ENCODE data around the gene EXO1.
"Not testable (repeated sequence)": the region's sequence is repeated elsewhere in the genome, so short reads cannot be mapped to it uniquely, and the experiment has no call there.

EXO1 gene

GRCh38 chr1:241847796-241848685 is at the start of gene EXO1:
EXO1 (plus strand) TSS chr1:241848204; CDS start chr1:241850426, 2,222 bp downstream.
- Histone ChIP-seq H3K4me1 (ENCODE audit: control insufficient read depth, insufficient read depth, low read length) (peaks cover 5% of the 10 kb centered on the region), H3K9ac (ENCODE audit: low read length) (peak within 1 kb of the TSS; percentile 68), H3K36me3 (ENCODE audit: control insufficient read depth, insufficient read depth, low read length) (no peaks in the 10 kb centered on the region), H3K9me3 (ENCODE audit: control insufficient read depth, low read length) (no peaks in the 10 kb centered on the region), H3K4me3 (ENCODE audit: low read length) (peak within 1 kb of the TSS; percentile 83), H3K27me3 (ENCODE audit: control insufficient read depth, insufficient read depth, low read length) (no peaks in the 10 kb centered on the region)

- H3K9ac ChIP-seq (ENCODE audit: low read length): no peak overlapping the region
- H3K27me3 ChIP-seq (ENCODE audit: control insufficient read depth, insufficient read depth, low read length): no peaks in the 10 kb centered on the region
- H3K4me3 ChIP-seq (ENCODE audit: low read length): no peak overlapping the region
- H3K9me3 ChIP-seq (ENCODE audit: control insufficient read depth, low read length): no peaks in the 10 kb centered on the region
- no peaks in the 10 kb centered on the region for H3K4me1 ChIP-seq (ENCODE audit: control insufficient read depth, insufficient read depth, low read length)
- no peaks in the 10 kb centered on the region for H3K36me3 ChIP-seq (ENCODE audit: control insufficient read depth, insufficient read depth, low read length)
Observed at GRCh38 chr1:241799416-241799815, 48.6 kb upstream of the EXO1 start.

GRCh38 chr1:241800640-241801039 is 47.4 kb upstream of the EXO1 start:
- no peaks in the 10 kb centered on the region for H3K9me3 ChIP-seq (ENCODE audit: control insufficient read depth, low read length)
- no peaks in the 10 kb centered on the region for H3K27me3 ChIP-seq (ENCODE audit: control insufficient read depth, insufficient read depth, low read length)
- H3K36me3 ChIP-seq (ENCODE audit: control insufficient read depth, insufficient read depth, low read length): no peaks in the 10 kb centered on the region
- H3K9ac ChIP-seq (ENCODE audit: low read length): no peak overlapping the region
- no peak overlapping the region for H3K4me3 ChIP-seq (ENCODE audit: low read length)
- no peaks in the 10 kb centered on the region for H3K4me1 ChIP-seq (ENCODE audit: control insufficient read depth, insufficient read depth, low read length)

GRCh38 chr1:241802863-241803262 is 45.1 kb upstream of the EXO1 start:
- no peak overlapping the region for H3K9ac ChIP-seq (ENCODE audit: low read length)
- H3K36me3 ChIP-seq (ENCODE audit: control insufficient read depth, insufficient read depth, low read length): no peaks in the 10 kb centered on the region
- no peaks in the 10 kb centered on the region for H3K9me3 ChIP-seq (ENCODE audit: control insufficient read depth, low read length)
- no peaks in the 10 kb centered on the region for H3K4me1 ChIP-seq (ENCODE audit: control insufficient read depth, insufficient read depth, low read length)
- no peaks in the 10 kb centered on the region for H3K27me3 ChIP-seq (ENCODE audit: control insufficient read depth, insufficient read depth, low read length)
- H3K4me3 ChIP-seq (ENCODE audit: low read length): no peak overlapping the region

- not testable (repeated sequence) for H3K4me3 ChIP-seq (ENCODE audit: low read length); H3K9me3 ChIP-seq (ENCODE audit: control insufficient read depth, low read length); H3K27me3 ChIP-seq (ENCODE audit: control insufficient read depth, insufficient read depth, low read length); H3K36me3 ChIP-seq (ENCODE audit: control insufficient read depth, insufficient read depth, low read length); H3K9ac ChIP-seq (ENCODE audit: low read length); H3K4me1 ChIP-seq (ENCODE audit: control insufficient read depth, insufficient read depth, low read length)
Observed at GRCh38 chr1:241804706-241805105, 43.3 kb upstream of the EXO1 start.

GRCh38 chr1:241808265-241808664 is 39.7 kb upstream of the EXO1 start:
- H3K27me3 ChIP-seq (ENCODE audit: control insufficient read depth, insufficient read depth, low read length): no peaks in the 10 kb centered on the region

GRCh38 chr1:241810769-241811405 is 37.1 kb upstream of the EXO1 start:
- H3K36me3 ChIP-seq (ENCODE audit: control insufficient read depth, insufficient read depth, low read length): no peaks in the 10 kb centered on the region
- no peak overlapping the region for H3K4me3 ChIP-seq (ENCODE audit: low read length)
- no peaks in the 10 kb centered on the region for H3K27me3 ChIP-seq (ENCODE audit: control insufficient read depth, insufficient read depth, low read length)
- no peak overlapping the region for H3K9ac ChIP-seq (ENCODE audit: low read length)
- no peaks in the 10 kb centered on the region for H3K4me1 ChIP-seq (ENCODE audit: control insufficient read depth, insufficient read depth, low read length)
- no peaks in the 10 kb centered on the region for H3K9me3 ChIP-seq (ENCODE audit: control insufficient read depth, low read length)

More at GRCh38 chr1:241808265-241808664, 39.7 kb upstream of the EXO1 start:
- Histone ChIP-seq H3K36me3 (ENCODE audit: control insufficient read depth, insufficient read depth, low read length) (no peaks in the 10 kb centered on the region), H3K4me3 (ENCODE audit: low read length) (no peak overlapping the region), H3K4me1 (ENCODE audit: control insufficient read depth, insufficient read depth, low read length) (no peaks in the 10 kb centered on the region), H3K9me3 (ENCODE audit: control insufficient read depth, low read length) (no peaks in the 10 kb centered on the region), H3K9ac (ENCODE audit: low read length) (no peak overlapping the region)

- Histone ChIP-seq H3K36me3 (ENCODE audit: control insufficient read depth, insufficient read depth, low read length) (no peaks in the 10 kb centered on the region), H3K9me3 (ENCODE audit: control insufficient read depth, low read length) (no peaks in the 10 kb centered on the region), H3K27me3 (ENCODE audit: control insufficient read depth, insufficient read depth, low read length) (no peaks in the 10 kb centered on the region), H3K4me1 (ENCODE audit: control insufficient read depth, insufficient read depth, low read length) (no peaks in the 10 kb centered on the region), H3K9ac (ENCODE audit: low read length) (no peak overlapping the region), H3K4me3 (ENCODE audit: low read length) (no peak overlapping the region)
Observed at GRCh38 chr1:241813768-241814320, 34.2 kb upstream of the EXO1 start.

- Histone ChIP-seq H3K9ac (ENCODE audit: low read length) (no peak overlapping the region), H3K4me1 (ENCODE audit: control insufficient read depth, insufficient read depth, low read length) (no peaks in the 10 kb centered on the region), H3K36me3 (ENCODE audit: control insufficient read depth, insufficient read depth, low read length) (no peaks in the 10 kb centered on the region), H3K9me3 (ENCODE audit: control insufficient read depth, low read length) (no peaks in the 10 kb centered on the region), H3K27me3 (ENCODE audit: control insufficient read depth, insufficient read depth, low read length) (no peaks in the 10 kb centered on the region), H3K4me3 (ENCODE audit: low read length) (no peak overlapping the region)
Observed at GRCh38 chr1:241816008-241816407, 32.0 kb upstream of the EXO1 start.

GRCh38 chr1:241817331-241817792 is 30.6 kb upstream of the EXO1 start:
- Histone ChIP-seq H3K4me3 (ENCODE audit: low read length) (no peak overlapping the region), H3K4me1 (ENCODE audit: control insufficient read depth, insufficient read depth, low read length) (no peaks in the 10 kb centered on the region), H3K9me3 (ENCODE audit: control insufficient read depth, low read length) (no peaks in the 10 kb centered on the region), H3K27me3 (ENCODE audit: control insufficient read depth, insufficient read depth, low read length) (no peaks in the 10 kb centered on the region), H3K9ac (ENCODE audit: low read length) (no peak overlapping the region), H3K36me3 (ENCODE audit: control insufficient read depth, insufficient read depth, low read length) (no peaks in the 10 kb centered on the region)

- H3K4me1 ChIP-seq (ENCODE audit: control insufficient read depth, insufficient read depth, low read length): no peaks in the 10 kb centered on the region
- no peaks in the 10 kb centered on the region for H3K27me3 ChIP-seq (ENCODE audit: control insufficient read depth, insufficient read depth, low read length)
- no peaks in the 10 kb centered on the region for H3K9me3 ChIP-seq (ENCODE audit: control insufficient read depth, low read length)
- no peak overlapping the region for H3K4me3 ChIP-seq (ENCODE audit: low read length)
- no peaks in the 10 kb centered on the region for H3K36me3 ChIP-seq (ENCODE audit: control insufficient read depth, insufficient read depth, low read length)
- H3K9ac ChIP-seq (ENCODE audit: low read length): no peak overlapping the region
Observed at GRCh38 chr1:241817956-241818612, 29.9 kb upstream of the EXO1 start.

All from mucosa of stomach (tissue), 1 donor.